ENCODE results near the gene KCNH2.

The KCNH2 gene

GRCh38 chr7:150994838-150995510 is 16.9 kb upstream of the KCNH2 start:
- DNase-seq: no peak

- DNase-seq: no peak
Measured at GRCh38 chr7:150994141-150994837, 16.2 kb upstream of the KCNH2 start.

GRCh38 chr7:150993511-150993910 is 15.4 kb upstream of the KCNH2 start:
- DNase-seq: no peak

GRCh38 chr7:150992833-150993302 is 14.7 kb upstream of the KCNH2 start:
- DNase-seq: no peak

GRCh38 chr7:150992051-150992640 is 14.0 kb upstream of the KCNH2 start:
- DNase-seq: no peak

GRCh38 chr7:150990416-150991186 is 12.5 kb upstream of the KCNH2 start, which contains the start of gene NOS3:
Gene NOS3 (plus strand): TSS chr7:150991017. CDS start chr7:150993804, 2,787 bp downstream.
- DNase-seq: no peak

- DNase-seq: no peak
Measured at GRCh38 chr7:150989456-150989855, 11.3 kb upstream of the KCNH2 start.

- peak; percentile 43 for DNase-seq
Measured at GRCh38 chr7:150988230-150989226, 10.4 kb upstream of the KCNH2 start.

GRCh38 chr7:150986556-150986955 is 8.4 kb upstream of the KCNH2 start:
- DNase-seq: no peak

GRCh38 chr7:150986099-150986512 is 8.0 kb upstream of the KCNH2 start:
- DNase-seq: peak; percentile 30

GRCh38 chr7:150983893-150984368 is 5.8 kb upstream of the KCNH2 start:
- peak; percentile 38 for DNase-seq

- no peak for DNase-seq
Measured at GRCh38 chr7:150982351-150982750, 4.2 kb upstream of the KCNH2 start.

- no peak for DNase-seq
Measured at GRCh38 chr7:150981644-150982043, 3.5 kb upstream of the KCNH2 start.

GRCh38 chr7:150980663-150981062 is 2.5 kb upstream of the KCNH2 start:
- DNase-seq: no peak

GRCh38 chr7:150979713-150980390 is 1.7 kb upstream of the KCNH2 start:
- no peak for DNase-seq

GRCh38 chr7:150977382-150978125 is 567 bp downstream of the KCNH2 start:
- no peak for DNase-seq

- DNase-seq: no peak
Measured at GRCh38 chr7:150976529-150977381, 1.4 kb downstream of the KCNH2 start.

- no peak for DNase-seq
Measured at GRCh38 chr7:150975536-150976319, 2.4 kb downstream of the KCNH2 start.

All from fibroblast of skin of right biceps (primary cell).